Natural killer cell (primary cell): ENCODE results near the gene LRTM1. TPM values are rescaled to one million over a fixed set of nuclear protein-coding genes. Genes with fewer than 3 reads are reported as not detected.

Experiments used
- ATAC-seq, 3 donors: fragments of 150-1000 bp in 2 of 3; fragments of 200-7000 bp in 1 of 3; cut with Tn5 transposase; 1 replicate in 1 of 3; 2 replicates in 2 of 3; pipeline ENCODE4 v1.10.0; 2021; ENCODE audit warnings: mild to moderate bottlenecking in 2 of 3, moderate library complexity in 2 of 3
- DNase-seq, 2 donors: peaks; one replicate each; pipeline versions ENCODE4 v3.0.0 to v3.0.0-alpha.2; 2013 to 2021; ENCODE audit warnings: mixed read lengths in 1 of 2
- H3K27ac ChIP-seq: one replicate; pipeline ENCODE4 v1.5.1; 2013; ENCODE audit warnings: mild to moderate bottlenecking, low read length
- H3K27me3 ChIP-seq: one replicate; pipeline ENCODE4 v1.6.1; 2013; ENCODE audit warnings: low read length; ENCODE audit not compliant: control insufficient read depth, insufficient read depth
- H3K36me3 ChIP-seq: one replicate; pipeline ENCODE4 v1.6.1; 2013; ENCODE audit warnings: low read length; ENCODE audit not compliant: control insufficient read depth, insufficient read depth
- H3K4me1 ChIP-seq: one replicate; pipeline ENCODE4 v1.6.1; 2013; ENCODE audit warnings: low read length; ENCODE audit not compliant: control insufficient read depth, insufficient read depth
- H3K4me3 ChIP-seq: one replicate; pipeline ENCODE4 v1.5.1; 2013; ENCODE audit warnings: low read length
- H3K9me3 ChIP-seq: one replicate; pipeline ENCODE4 v1.6.1; 2013; ENCODE audit warnings: low read length; ENCODE audit not compliant: control insufficient read depth, insufficient read depth
- H3K27ac Mint-ChIP-seq, 2 donors: one replicate each; pipeline ENCODE4 v1.8.0; 2022; ENCODE audit warnings: mild to moderate bottlenecking in 2 of 2, mixed read lengths in 2 of 2, moderate library complexity in 1 of 2
- H3K27me3 Mint-ChIP-seq, 2 donors: one replicate each; pipeline ENCODE4 v1.8.0; 2022; ENCODE audit warnings: low read depth in 2 of 2, mixed read lengths in 2 of 2
- H3K36me3 Mint-ChIP-seq: one replicate; pipeline ENCODE4 v1.8.0; 2022; ENCODE audit warnings: mixed read lengths
- H3K4me1 Mint-ChIP-seq, 2 donors: one replicate each; pipeline ENCODE4 v1.8.0; 2022; ENCODE audit warnings: mixed read lengths in 2 of 2
- H3K4me3 Mint-ChIP-seq: one replicate; pipeline ENCODE4 v1.8.0; 2022; ENCODE audit warnings: mild to moderate bottlenecking, moderate library complexity, mixed read lengths
- H3K9me3 Mint-ChIP-seq, 2 donors: one replicate each; pipeline ENCODE4 v1.8.0; 2022; ENCODE audit warnings: mixed read lengths in 2 of 2
- WGBS: methylation state at CpG from one replicate; pipeline ENCODE4 v1.1.7; 2013; ENCODE audit warnings: missing lambda C conversion rate; ENCODE audit not compliant: insufficient coverage; 5-methylcytosine and 5-hydroxymethylcytosine counted together
- intact Hi-C: fragments of 100-400 bp; cut with micrococcal nuclease; formaldehyde crosslinking; loops from one replicate; pipeline ENCODE4 v1.14.2; 2022
- total RNA-seq, 4 donors: library from RNA; stranded (reverse); fragments of 120-200 nt in 1 of 4; gene quantifications; one replicate each; pipeline versions ENCODE4 v1.2.3 to v1.2.4, GENCODE V29; 2013 to 2022
- TF ChIP-seq, protein P1 (sequence below): fragments of 200-600 bp; IDR thresholded peaks from one replicate; pipeline ENCODE4 v1.8.0; 2022; ENCODE audit warnings: antibody characterized with exemption

The LRTM1 gene
- total RNA-seq, 3 donors from 2014 or later (not counting 1 experiment from before 2014, with no cell fraction given): not detected

DNA sequence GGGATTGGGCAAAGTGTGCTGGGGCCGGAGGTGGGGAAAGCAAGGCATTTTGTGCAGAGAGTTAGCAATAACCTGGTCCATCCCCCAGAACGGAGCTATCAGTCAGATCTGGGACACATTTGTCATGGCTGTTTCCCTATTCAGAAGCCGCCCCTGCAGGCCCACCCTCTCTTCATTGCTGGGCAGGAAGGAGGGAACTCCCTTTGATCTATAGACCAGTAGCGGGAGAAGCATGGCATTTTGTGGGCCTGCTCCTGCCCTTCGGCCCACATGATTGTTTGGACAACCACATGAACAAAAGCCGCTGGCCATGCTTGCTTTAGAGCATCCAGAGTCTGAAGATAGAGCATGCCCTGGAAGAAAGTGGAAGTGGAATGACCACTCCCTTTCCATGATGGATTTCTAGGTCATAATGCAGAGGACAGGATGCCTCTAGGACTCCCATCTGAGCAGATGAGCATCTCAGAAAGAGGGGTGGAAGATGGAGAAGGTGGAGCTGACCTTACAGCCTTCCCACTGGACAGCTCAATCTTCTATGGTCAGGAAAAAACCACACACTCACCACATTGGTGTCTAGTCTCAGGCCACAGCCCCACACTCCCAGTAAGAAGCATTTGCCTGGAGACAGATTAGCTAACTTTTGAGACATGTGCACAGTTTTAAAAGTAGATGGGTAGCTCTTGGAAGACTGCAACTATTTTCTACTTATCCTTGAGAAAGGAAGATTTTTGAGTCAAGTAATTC lies 11.9 kb upstream of the LRTM1 start:
- Mint-ChIP-seq H3K4me3 (no peak overlapping the region), H3K27ac (no peak overlapping the region), H3K27me3 (no peaks in the 10 kb centered on the region), H3K36me3 (no peaks in the 10 kb centered on the region), H3K4me1 (no peaks in the 10 kb centered on the region), H3K9me3 (no peaks in the 10 kb centered on the region)
- H3K27me3 ChIP-seq: no peaks in the 10 kb centered on the region
- no peaks in the 10 kb centered on the region for H3K36me3 ChIP-seq
- no peak for ATAC-seq
- H3K4me3 ChIP-seq: no peak overlapping the region
- TF ChIP-seq, protein P1, sequence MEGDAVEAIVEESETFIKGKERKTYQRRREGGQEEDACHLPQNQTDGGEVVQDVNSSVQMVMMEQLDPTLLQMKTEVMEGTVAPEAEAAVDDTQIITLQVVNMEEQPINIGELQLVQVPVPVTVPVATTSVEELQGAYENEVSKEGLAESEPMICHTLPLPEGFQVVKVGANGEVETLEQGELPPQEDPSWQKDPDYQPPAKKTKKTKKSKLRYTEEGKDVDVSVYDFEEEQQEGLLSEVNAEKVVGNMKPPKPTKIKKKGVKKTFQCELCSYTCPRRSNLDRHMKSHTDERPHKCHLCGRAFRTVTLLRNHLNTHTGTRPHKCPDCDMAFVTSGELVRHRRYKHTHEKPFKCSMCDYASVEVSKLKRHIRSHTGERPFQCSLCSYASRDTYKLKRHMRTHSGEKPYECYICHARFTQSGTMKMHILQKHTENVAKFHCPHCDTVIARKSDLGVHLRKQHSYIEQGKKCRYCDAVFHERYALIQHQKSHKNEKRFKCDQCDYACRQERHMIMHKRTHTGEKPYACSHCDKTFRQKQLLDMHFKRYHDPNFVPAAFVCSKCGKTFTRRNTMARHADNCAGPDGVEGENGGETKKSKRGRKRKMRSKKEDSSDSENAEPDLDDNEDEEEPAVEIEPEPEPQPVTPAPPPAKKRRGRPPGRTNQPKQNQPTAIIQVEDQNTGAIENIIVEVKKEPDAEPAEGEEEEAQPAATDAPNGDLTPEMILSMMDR: no peak
- H3K4me1 ChIP-seq: no peaks in the 10 kb centered on the region
- no peaks in the 10 kb centered on the region for H3K9me3 ChIP-seq
- WGBS: 55% methylated on average over 6 of the region's 6 CpGs
- no peak overlapping the region for H3K27ac ChIP-seq
- DNase-seq: no peak
- intact Hi-C loops: no loop called here

DNA sequence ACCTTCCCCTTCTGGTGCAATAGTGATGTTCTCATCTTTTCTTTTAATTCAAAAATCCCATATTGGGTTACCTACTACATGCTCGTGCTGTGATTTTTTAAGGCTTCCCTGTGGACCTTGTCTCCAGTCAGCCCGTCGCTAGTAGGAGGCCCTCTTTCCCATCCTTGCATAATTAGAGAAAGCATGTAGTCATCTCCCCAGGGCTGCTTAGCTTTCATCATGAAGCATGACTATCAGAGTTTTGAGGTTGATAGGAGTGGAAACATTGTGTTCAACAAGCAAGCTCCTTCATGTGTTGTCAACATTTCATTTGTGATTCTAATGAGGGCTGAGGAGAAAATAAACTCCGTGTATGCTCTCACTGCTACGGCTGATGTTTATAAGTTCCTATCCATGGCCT lies 8.7 kb upstream of the LRTM1 start:
- H3K36me3 Mint-ChIP-seq: no peaks in the 10 kb centered on the region
- DNase-seq: no peak
- no peak overlapping the region for H3K4me3 Mint-ChIP-seq
- no peaks in the 10 kb centered on the region for H3K4me1 Mint-ChIP-seq
- Histone ChIP-seq H3K9me3 (no peaks in the 10 kb centered on the region), H3K36me3 (no peaks in the 10 kb centered on the region), H3K27me3 (no peaks in the 10 kb centered on the region), H3K27ac (no peak overlapping the region), H3K4me1 (no peaks in the 10 kb centered on the region), H3K4me3 (no peak overlapping the region)
- 83% methylated on average over 5 of the region's 5 CpGs for WGBS
- H3K27me3 Mint-ChIP-seq: no peaks in the 10 kb centered on the region
- H3K9me3 Mint-ChIP-seq: no peaks in the 10 kb centered on the region
- ATAC-seq: no peak
- intact Hi-C loops: no loop called here
- TF ChIP-seq, protein P1: no peak
- H3K27ac Mint-ChIP-seq: no peak overlapping the region

- no peaks in the 10 kb centered on the region for H3K9me3 ChIP-seq
- TF ChIP-seq, protein P1: no peak
- H3K4me3 Mint-ChIP-seq: no peak overlapping the region
- no peak overlapping the region for H3K27ac ChIP-seq
- H3K4me1 Mint-ChIP-seq: no peaks in the 10 kb centered on the region
- H3K36me3 ChIP-seq: no peaks in the 10 kb centered on the region
- no peak overlapping the region for H3K4me3 ChIP-seq
- intact Hi-C loops: no loop called here
- DNase-seq (no peak), ATAC-seq (no peak)
- H3K9me3 Mint-ChIP-seq: no peaks in the 10 kb centered on the region
- no peaks in the 10 kb centered on the region for H3K27me3 Mint-ChIP-seq
- 92% methylated on average over 1 of the region's 3 CpGs for WGBS
- no peaks in the 10 kb centered on the region for H3K36me3 Mint-ChIP-seq
- no peak overlapping the region for H3K27ac Mint-ChIP-seq
- H3K4me1 ChIP-seq: no peaks in the 10 kb centered on the region
- no peaks in the 10 kb centered on the region for H3K27me3 ChIP-seq
Observed at GRCh38 chr3:54935869-54936268, 8.0 kb upstream of the LRTM1 start.

DNA sequence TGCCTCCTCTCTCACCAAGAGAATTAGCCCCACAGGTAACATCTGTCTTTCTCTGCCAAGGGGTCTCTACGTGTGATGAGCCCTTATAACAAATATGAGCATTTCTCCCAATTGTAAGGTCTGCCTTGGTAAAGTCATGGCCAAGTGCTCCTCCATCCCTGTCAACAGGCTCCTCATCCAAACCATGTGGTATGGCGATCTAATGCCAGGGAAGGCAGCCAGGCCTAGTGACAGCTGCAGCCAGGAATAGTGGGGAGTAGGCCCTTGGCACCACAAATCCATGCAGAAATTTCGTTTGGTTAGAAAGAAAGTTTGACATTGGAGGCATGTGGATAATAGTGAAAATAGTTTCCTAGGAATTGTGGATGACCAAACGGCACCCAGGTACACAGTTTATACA lies 4.7 kb upstream of the LRTM1 start:
- H3K36me3 ChIP-seq: no peaks in the 10 kb centered on the region
- intact Hi-C loops: no loop called here
- H3K27ac ChIP-seq: no peak overlapping the region
- H3K9me3 ChIP-seq: no peaks in the 10 kb centered on the region
- Mint-ChIP-seq H3K27ac (no peak overlapping the region), H3K36me3 (no peaks in the 10 kb centered on the region), H3K27me3 (no peaks in the 10 kb centered on the region), H3K9me3 (no peaks in the 10 kb centered on the region), H3K4me1 (no peaks in the 10 kb centered on the region), H3K4me3 (no peak overlapping the region)
- ATAC-seq (no peak), DNase-seq (no peak)
- TF ChIP-seq, protein P1: no peak
- no peak overlapping the region for H3K4me3 ChIP-seq
- 69% methylated on average over 4 of the region's 4 CpGs for WGBS
- no peaks in the 10 kb centered on the region for H3K4me1 ChIP-seq
- H3K27me3 ChIP-seq: no peaks in the 10 kb centered on the region
